Measurements from ENCODE around the gene CDH23.

CDH23 gene

DNA sequence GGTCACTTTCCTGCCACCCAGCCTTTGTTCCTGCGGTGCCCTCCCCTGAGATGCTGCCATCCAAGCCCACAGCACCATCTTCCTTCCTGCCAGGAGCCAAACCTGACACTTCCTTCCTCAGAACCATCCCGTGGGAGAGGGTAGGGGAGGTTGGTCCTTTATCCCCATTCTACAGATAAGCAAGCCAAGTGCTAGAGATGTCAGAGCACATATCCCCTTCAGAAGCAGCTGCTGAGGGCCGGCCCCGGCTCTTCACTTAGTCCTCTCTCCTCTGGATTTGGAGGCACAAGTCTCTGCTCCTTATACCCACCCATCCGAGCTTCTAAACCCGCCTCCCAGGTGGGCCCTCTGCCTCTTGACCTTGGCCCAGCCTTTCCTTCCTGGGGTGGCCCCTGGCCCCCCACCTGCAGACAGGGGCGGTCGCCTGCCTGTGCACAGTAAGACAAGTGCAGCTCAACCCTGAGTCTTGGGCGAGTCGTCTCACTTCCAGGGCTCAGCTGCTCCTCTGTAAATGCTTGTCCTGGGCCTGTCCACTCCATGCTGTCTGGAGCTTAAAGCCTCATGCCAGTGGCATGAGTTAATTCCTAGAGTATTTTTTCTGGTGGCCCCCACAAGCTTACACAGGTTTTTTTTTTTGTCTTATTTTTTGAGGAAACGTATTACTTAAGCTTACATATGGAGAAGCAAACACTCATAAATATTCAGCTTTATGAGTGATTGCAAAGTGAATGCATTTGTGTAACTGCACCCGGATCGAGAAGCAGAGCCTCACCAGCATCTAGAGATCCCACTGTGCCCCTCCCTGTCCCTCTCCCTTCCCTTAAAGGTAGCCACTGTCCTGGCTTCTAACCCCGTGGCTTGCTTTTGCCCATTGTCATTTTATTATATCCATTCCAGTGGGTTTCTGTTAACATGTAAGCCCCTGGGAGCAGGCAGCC, 125.1 kb downstream of the CDH23 start:
- DNase-seq = no peak

DNA sequence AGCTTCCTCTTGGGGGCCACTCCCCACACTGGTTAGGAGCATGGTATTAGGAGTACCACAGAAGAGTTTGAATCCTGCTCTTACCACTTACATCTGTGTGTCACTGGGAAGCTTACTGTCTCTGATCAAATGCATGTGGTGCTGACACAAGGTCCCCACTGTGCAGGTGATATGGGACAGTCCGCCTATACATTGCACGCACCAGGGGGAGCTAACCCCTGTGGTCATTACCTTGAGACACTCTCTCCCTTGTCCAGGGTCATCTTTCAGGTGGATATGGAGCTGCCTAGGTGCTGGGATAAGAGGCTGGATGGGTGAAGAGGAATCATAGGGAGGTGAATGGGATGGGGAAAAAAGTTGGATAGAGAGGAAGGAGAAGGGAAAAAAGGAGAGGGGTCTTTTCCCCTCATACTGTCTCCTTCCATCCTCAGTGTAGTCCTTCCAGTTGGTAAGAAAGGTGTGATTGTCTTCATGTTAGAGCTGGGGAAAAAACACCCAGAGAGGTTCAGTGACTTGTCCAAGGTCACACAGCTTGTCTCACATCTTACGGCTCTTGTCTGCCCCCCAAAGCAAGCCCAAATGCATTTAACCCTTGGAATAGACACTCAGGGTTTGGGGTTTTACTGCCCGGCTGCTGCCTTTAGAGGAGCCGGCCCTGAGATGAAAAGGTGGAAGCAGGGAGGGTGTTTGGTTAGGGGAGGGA, 125.9 kb downstream of the CDH23 start:
- no peak for DNase-seq

DNA sequence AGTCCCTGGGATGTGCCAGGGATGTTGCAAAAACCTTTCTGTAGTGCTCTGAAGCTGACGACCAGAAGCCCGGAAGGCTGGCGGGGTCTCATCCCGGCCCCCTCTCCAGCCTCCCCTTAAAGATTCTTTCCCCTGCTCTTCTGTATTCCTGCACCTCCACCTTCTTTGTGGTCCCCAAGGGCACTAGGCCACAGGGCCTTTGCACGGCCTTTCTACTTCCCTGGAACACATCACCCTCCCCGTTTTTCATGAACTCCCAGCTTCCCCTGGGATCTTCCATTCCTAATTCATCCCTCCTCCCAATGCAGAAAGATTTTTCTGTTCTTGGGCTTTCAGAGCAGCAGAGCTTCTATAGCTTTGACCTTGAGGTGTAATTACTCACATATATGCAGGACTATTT, 127.0 kb downstream of the CDH23 start:
- DNase-seq = no peak

DNA sequence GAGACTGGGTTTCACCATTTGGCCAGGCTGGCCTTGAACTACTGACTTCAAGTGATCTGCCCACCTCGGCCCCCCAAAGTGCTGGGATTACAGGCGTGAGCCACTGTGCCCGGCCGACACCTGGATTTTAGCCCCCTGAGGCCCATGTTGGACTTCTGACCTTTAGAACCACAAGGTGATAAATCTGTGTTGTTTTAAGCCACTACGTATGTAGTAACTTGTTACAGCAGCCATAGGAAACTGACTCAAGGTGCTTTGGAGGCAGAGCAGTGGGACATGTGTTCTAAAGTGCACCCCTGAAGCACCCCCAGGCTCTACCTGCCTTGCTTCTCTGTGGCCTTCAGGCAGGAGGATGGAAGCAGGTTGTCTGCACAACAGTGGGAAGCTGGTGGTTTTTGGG, 128.4 kb downstream of the CDH23 start:
- no peak for DNase-seq

DNA sequence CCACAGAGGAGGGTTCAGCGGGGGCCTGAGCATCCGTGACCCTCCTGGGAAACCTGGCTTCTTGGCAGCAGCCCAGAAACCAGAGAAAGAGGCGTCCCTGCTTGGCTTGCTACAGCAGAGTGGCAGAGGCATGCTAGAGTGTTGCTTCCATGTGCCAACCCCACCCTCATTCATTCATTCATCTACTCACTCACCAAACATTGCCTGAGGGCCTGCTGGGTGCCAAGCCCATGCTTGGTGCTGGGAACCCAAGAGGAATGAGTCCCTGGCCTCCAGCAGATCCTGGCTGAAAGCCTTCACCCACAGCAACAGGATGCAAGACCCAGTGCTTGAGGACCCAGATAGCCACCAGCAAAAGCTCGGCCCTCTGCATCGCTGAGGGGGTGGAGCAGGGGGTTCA, 129.0 kb downstream of the CDH23 start:
- DNase-seq = no peak

DNA sequence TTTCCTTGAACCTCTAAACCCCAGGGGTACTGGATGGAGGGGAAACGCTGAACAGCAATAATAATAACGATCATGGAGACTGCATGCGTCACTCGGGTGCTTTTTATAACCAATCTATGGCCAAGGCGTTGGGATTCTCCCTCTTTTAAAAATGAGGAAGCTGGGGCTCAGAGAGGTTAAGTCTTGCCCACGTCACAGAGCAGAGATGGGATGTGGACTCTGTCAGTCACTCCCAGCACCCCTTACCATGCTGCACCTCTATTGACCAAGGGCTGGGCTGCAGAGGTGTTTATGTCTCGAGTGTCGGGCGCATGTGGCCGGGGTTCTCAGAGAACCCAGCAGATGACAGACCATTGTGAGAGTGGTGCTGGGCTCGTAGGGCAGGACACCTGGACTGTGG, 129.9 kb downstream of the CDH23 start:
- no peak for DNase-seq

DNA sequence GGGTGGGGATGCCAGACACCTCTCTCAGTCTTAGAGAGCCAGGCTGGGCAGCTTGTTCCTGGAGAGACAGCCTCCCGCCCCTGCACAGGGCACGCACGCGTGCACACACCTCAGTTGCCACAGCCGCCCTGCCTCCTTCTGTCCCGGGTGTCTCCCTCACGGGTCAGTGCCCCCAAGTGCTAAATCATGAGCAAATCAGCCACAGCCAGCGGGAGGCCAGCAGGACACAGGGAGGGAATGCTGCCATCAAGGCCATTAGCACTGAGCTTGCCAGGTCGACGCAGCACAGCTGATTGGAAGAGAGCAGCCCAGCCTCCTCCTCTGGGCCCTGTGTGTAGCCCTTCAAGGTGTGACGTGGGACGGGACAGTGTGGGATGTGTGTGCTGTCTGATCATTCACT, 130.4 kb downstream of the CDH23 start:
- DNase-seq = no peak

DNA sequence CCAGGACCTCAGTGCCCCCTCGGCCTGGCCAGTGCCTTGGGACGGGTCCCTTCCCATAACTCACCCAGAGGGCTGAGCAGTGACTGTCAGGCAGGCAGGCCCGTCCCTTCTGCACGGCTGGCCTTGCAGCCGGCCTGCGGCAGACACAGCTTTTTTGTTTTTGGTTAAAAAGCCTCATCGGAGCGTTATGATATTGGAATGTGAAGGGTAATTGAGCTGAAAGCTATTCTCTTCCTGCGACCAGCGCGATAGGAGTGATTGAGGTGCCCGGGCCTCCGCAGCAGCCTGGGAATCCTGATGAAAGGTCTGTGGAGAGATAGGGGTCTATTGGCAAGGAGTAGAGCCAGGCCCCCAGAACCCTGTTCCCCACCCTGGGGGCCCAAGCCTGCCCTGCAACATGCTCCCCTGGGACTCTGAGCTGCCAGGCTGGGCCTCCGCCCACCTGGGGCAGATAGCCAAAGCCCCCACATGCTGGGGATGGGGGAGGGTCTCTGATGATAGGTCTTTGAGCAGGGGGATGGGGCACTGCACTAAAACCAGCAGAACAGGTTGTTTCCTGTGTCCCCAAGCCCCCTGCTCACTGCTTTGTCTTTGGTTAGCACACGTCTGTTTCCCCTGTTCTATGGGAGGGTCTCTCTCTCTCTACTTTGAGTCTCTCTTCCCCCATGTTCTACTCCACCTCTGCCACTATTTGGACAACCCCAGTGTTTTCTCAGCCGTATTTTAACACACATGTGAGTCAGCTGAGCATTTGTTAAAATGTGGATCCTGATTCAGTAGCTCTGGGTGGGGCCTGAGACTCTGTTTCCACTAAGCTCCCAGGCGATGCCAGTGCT, 131.9 kb downstream of the CDH23 start:
- DNase-seq = no peak

DNA sequence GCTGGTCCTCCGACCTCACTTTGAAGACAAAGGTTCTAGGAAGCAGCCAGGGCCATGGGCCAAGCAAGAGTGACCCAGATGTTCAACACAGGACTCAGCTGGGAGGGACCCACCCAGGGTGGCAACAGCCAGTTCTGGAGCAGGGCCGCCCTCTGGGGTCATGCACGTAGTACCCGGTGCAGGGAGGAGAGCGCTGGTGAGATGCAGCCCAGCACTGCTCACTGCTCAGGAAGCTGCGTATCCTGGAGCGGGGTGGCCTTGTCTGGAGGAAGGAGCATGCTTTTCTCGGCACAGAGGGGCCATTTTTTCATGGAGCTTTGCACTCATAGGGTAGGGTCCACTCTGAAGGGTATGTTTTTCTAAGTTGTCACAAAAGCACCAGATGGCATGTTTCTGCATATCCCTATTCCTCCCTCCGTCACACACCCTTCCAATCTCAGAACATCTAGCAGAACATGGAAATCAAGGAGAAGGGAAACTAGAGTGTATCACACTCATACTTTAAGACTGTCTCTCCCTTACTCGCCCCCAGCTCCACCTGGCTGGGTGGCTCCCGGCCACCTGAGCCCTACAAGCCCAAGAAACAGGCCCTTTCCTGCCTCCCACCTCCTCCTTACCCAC, 132.6 kb downstream of the CDH23 start:
- DNase-seq = no peak

DNA sequence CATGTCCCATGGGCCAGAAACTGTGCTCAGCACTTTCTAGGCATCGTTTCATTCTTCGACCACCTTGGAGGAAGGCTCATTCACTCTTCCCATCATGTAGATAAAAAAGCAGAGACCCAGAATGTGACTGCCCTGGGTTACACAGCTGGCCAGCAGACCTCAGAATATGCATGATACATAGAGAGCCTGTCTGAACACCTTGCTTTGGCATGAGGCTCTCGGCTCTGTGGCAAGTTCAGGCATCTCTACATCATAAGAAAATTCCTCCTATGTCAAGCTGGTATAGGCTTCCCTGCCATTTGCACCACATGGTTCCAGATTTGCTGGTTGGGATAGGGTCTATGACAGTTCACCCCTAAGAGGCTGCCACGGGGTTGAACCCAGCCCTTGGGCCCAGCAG, 134.1 kb downstream of the CDH23 start:
- no peak for DNase-seq

DNA sequence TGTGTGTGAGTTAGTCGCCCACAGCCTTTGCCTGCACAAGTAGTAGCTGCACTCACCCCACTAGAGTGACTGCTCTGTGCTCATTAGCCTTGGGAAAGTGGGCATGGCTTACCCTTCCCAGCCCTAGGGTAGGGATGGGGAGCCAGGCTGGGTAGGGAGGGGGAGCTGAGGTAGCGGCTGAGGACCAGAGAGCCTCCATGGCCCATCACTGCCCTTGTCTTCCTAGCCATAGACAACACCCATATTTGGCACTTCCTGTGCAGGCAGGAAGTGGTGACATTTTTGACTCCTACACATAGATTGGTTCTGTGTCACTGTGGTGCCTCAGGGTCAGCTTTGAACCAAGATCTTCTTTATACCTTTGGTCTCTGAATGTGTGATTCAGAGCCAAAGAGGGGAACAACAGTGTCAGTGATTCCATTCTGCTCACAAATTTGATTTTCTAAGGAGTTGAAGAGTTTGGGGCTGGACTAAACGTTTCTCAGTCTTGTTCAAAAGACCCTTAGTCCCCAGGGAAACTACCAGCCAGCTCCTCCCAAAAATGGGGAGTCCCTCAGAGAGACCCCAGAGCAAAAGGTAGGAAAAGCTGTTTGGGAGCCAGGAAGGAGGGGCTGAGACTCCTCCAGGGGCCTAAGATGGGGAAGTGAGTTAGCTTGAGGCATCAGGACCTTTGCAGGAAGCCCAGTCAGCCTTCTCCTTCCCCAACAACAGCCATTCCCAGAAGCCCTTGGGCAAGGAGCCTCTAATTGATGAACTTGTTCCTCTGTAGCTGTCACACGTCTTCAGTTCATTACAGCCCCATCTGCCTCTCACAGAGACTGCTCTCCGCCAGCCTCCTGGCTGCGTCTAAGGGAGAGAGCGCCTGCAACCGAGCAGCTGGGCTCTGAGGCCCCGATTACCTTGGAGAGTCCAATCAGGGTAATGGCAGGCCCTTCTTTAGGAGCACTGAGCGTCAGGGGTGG, 135.0 kb downstream of the CDH23 start:
- no peak for DNase-seq

DNA sequence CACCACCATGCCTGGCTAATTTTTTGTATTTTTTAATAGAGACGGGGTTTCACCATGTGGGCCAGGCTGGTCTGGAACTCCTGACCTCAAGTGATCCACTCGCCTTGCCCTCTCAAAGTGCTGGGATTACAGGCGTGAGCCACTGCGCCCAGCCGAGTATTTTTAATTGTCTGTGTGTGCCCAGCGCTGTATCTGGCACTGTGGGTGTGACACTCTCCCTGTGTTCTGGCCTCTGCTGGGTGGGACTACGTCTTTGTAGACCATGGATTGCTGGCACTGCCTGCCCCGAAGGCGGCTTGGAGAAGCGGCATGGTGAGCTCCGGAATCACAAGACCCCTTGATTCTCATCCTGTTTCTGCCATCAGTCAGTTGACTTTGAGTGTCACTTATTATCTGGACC, 136.2 kb downstream of the CDH23 start:
- DNase-seq = no peak

DNA sequence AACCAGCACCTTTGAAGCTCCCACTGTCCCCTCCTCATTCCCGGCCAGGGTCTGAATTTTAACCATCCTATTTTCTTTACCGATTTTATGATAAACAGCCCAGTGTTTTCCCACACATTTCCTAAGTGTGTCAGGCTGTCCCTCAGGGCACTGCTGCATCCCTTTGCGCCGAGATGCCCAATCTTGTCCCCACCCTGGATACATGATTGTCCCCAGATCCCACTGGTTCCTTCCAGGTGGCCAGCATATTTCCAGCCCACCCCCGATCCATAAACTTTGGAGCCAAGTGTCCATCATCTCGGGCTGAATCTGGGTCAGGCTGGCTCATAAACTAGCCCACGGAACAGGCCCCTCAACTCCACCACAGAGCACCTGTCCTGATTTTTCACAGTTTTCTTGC, 137.2 kb downstream of the CDH23 start:
- no peak for DNase-seq

DNA sequence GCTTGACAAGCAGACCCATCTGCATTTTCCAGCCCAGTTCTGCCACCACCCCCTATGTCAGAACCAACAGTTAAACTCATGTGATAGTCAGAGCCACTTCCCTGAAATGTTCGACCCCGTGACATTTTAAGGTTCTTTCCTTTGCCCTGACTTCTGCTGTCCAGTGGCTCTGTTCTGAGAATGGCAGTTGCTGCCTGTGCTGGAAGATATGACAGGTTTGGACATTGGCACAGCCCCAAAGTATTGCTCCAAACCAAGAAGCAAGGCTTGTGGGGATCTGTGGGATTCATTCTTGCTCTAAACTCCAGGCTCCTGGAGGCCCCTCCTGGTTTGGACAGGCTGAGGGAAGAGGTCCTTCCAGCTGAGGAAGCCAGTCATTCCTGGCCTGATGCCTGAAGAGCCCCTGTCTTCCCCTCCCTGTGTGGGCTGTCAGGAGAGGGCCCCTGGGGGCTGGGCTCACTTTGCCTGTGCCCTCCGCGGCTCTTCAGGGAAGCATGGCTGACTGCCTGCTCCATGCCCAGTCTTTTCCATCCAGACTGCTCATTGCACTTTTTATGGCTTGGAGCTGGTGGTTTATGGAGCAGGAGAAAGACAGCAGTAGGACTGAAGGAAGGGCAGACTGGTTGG, 138.0 kb downstream of the CDH23 start:
- DNase-seq = no peak

DNA sequence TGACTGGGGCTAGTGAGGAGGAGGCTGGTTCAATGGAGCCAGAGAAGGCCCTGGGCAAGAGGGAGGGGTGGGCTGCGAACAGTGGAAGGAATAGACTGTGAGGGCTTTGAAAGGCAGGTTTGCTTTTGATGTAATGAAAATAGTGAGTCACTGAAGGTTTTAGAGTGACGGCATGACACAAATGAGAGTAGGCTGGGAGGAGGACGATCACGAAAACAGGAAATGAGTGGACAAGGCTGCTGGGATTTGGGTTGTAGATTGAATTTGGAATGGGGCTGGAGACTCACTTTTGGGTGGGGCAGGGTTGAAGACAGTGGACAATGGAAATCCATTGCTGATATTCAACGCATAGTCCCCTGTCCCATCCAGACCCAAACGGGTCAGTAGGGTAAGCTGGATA, 139.6 kb downstream of the CDH23 start:
- no peak for DNase-seq

DNA sequence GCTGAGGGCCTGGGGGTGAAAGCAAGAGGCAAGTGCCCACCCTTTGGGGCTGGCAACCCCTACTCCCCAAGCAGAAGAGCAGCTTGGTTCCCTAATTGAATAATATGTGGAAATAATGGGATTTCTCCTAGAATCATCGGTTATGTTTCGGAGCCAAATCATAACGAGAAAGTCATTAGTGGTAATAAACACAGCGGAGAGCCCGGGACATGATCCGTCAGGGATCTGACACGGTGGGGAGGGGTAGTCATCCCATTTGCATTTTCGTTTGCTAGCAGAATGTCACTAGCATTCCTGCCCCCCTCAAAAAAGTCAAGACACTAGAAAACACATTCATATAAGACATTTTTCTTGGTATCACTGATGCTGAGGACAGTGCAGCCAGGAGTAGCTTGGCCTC, 140.4 kb downstream of the CDH23 start:
- no peak for DNase-seq

DNA sequence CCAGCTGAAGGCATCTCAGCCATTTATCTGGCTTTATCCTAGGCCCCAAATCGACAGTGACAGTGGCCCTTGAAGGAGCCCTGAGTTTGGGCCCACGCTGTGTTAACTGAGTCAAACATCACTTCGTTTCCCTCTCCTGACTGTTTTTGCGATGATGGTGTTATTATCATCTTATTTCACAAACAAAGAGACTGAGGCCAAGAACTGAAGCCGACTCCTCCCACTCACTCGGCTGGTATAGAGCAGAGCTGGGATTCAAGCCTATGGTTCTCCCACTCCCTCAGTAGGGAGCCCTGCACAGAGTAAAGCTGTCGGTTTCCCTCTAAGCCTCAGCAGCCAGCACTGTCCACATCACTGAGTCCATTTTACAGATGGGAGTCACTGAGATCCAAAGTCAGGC, 141.0 kb downstream of the CDH23 start:
- no peak for DNase-seq

DNA sequence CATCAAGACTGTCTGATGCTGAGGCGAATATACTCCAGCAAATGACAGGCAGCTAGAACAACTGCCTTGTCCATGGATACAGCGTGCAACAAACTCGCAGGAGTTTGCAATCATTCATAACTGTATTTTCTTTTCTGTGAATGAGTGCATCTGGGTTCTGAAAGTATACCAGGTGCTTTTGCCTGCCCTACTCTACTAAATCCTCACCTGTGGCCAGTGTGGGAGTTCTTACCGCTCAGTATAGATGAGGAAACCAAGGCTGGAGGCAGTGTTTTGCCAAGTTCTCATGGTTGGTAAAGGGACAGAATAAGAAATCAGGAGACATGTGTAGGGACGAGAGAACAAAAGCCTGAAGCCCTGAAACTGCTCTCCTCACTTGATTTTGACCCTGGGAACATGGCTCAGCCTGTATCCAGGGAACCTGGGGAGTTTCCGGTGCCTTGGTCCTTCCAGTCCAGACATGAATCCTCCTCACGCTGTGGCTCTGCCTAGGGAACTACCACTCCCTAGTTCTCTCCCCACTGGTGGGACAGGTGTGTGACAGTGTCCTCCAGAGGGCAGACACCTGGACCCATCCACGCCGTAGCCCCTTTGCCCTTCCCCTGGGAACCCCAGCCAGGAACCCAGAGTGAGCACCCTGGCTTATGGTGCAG, 142.0 kb downstream of the CDH23 start:
- no peak for DNase-seq

DNA sequence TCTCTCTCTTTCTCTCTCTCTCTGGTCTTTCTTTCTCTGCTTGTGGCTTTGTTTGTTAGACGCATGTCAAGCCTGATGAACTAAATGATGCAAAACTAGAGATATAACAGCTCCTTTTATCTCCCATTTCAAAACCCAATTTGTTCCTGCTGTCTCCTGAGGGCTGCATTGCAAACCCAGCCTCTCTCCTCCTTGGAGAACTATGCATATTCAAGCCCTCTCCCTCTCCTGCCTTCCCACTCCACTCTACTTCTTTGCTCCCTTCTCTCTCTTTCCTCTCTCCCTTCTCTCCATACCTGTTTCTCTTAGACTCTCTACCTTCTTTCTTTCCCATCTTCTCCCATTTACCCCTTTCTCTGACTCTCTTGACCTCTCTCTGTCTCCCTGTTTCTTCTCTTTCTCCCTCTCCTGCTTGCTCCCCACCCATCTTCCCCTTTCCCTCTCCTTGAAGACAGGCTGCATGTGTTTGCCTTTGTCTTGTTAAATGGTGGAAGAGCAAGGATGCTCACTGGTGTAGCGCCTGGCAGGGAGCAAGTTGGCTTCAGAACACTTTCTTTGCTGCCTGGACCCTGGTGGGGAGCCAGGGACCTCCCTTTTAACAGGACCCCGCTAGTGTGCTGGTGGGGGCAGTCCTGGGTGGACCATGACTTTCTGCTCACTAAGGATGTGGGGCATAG, 142.9 kb downstream of the CDH23 start:
- no peak for DNase-seq

DNA sequence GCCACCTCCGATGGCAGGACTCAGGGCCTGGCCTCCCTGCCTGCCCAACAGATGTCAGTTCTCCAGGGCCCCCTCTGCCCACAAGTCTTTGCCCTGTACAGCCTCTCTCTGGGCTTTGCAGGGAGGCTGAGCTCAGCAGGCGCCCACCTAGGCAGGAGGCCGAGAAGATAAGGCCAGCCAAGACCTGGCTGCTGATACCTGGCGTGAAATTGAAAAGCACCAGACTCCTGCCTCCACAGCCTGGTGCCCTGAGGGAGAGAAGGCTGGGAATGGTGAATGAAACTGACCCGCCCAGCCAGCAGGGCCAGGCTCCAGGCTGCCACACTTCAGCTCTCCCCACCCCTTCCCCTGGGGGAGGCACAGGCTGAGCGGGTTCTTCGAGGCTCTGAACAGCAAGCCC, 145.8 kb downstream of the CDH23 start:
- DNase-seq = no peak

Data from right hindlimb (tissue), 1 donor.